Forelimb muscle (tissue), 1 donor: Measurements from ENCODE around the gene PDLIM5. TPM values are rescaled to one million over a fixed set of nuclear protein-coding genes. Genes with fewer than 3 reads are reported as not detected.
"Not testable (repeated sequence)": the region's sequence is repeated elsewhere in the genome, so short reads cannot be mapped to it uniquely, and the experiment has no call there.

ENCODE experiments used
- DNase-seq: peaks from one replicate; pipeline ENCODE4 v3.0.0-alpha.2; 2013; ENCODE audit warnings: low read depth
- polyA plus RNA-seq: library from polyadenylated mRNA; unstranded; fragments of 120-200 nt; gene quantifications from one replicate; pipeline ENCODE4 v1.2.1, GENCODE V29; 2013; ENCODE audit not compliant: insufficient read length

Gene PDLIM5
- polyA plus RNA-seq, 1 donor, result 303 TPM

DNA sequence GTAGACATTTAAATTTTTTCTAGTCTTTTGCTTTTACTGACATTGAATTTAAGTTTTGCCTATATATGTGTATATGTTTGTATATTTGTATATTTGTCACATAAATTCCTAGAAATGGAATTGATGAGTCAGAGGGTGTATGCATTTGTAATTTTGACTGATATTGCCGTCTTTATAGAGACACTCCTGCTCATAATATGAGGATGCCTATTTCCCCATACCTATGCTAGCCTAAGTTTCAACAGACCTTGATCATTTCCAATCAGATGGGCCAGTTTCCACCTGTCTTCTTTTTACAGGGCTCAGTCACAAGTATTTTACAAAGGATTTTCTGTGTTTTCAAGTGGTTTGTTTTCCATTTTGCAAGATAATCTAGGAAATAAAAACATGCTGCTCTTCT, 10.8 kb downstream of the PDLIM5 start:
- DNase-seq, result no peak

- no peak for DNase-seq
These were observed 12.0 kb downstream of the PDLIM5 start for GRCh38 chr4:94463771-94464170.

- DNase-seq, result no peak
These were observed 14.6 kb downstream of the PDLIM5 start for GRCh38 chr4:94466371-94466770.

- DNase-seq, result no peak
These were observed 15.2 kb downstream of the PDLIM5 start for GRCh38 chr4:94466923-94467322.

DNA sequence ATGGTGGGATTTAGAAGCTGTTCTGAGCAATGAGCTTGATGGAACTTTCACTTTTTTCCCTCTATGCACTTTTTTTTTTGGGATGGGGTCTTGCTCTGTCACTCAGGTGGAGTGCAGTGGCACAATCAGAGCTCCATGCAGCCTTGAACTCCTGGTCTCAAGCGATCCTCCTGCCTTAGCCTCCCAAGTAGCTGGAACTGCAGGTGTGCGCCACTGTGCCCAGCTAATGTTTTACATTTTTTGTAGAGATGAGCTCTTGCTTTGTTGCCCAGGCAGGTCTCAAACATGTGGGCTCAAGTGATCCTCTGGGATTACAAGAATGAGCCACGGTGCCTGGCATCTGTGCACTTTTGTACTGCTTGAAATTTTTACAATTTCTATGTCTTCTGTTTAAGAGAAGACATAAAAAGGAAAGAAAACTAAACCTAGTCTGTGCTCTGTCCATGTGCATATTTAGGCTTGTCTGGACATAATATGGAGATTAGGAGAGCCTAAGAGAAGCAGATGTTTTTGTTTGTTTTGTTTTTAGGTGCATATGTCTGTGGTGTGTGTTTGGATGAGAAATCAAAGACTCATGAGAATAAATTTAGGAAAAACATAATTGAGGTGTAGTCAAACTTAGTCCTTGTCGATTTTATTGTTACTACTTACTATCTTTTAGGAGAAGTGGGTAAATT, 16.5 kb downstream of the PDLIM5 start:
- DNase-seq, result no peak

DNA sequence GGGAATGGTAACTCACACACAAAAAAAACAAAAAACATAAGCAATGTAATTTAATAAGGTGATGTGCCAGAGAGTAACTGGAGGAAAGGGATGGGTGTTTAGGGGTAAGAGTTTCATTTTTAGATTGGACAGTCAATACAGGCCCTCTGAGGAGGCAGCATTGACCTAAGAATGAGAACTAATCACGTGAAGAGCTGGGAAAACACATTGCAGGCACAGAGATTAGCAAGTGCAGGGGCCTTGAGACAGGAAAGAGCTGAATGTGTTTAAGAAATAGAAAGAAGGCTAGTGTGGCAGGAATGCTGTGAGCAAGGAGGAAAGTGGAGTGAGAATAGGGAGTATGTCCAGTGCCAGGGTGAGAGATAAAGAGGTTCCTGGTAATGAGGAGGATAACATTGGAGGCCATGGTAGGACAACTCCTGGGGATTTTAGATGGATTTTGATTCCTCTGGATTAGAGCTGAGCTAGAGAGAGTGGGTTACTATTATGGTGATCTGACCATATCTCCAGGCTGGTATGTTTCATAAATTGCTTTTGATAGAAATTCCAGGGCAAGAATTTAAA, 17.6 kb downstream of the PDLIM5 start:
- DNase-seq, result no peak

GRCh38 chr4:94470132-94470531, 18.4 kb downstream of the PDLIM5 start:
- DNase-seq, result no peak

GRCh38 chr4:94470782-94471181, 19.0 kb downstream of the PDLIM5 start:
- not testable (repeated sequence) for DNase-seq

GRCh38 chr4:94472056-94472826, 20.5 kb downstream of the PDLIM5 start:
- DNase-seq, result no peak

DNA sequence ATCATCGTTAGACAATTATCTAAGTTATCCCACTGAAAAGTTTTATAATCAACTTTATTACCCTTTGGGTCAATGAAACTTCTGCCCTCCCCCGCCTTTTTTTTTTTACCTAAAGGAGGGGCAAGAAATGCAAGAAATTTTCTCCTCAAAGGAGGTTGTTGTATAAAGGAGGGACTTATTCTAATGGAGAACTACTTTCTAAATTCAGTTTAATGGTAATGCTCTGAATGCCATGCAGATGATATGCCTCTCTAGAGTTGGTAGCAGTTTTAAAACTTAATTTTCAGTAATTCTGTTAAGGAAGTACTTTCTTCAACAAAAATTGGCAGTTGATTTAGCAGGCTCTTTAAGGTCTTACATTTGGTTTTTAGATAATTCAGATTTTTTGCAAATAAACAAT, 23.3 kb downstream of the PDLIM5 start:
- DNase-seq, result no peak

- DNase-seq, result no peak
These were observed 24.1 kb downstream of the PDLIM5 start for GRCh38 chr4:94475794-94476193.

- DNase-seq, result no peak
These were observed 25.5 kb downstream of the PDLIM5 start for GRCh38 chr4:94477227-94477626.

DNA sequence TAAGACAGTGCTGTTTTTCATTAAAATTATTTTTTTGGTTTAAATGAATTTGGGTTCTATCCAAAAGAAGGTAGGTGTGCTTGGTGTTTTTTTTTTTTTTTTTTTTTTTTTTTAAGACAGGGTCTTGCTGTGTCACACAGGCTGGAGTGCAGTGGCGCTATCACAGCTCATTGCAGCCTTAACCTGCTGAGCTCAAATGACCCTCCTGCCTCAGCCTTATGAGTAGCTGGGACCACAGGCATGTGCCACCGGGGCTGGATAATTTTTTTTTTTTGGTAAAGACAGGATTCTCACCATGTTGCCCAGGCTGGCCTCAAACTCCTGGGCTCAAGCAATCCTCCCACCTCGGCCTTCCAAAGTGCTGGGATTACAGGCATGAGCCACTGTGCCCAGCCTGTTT, 27.1 kb downstream of the PDLIM5 start:
- DNase-seq, result not testable (repeated sequence)

DNA sequence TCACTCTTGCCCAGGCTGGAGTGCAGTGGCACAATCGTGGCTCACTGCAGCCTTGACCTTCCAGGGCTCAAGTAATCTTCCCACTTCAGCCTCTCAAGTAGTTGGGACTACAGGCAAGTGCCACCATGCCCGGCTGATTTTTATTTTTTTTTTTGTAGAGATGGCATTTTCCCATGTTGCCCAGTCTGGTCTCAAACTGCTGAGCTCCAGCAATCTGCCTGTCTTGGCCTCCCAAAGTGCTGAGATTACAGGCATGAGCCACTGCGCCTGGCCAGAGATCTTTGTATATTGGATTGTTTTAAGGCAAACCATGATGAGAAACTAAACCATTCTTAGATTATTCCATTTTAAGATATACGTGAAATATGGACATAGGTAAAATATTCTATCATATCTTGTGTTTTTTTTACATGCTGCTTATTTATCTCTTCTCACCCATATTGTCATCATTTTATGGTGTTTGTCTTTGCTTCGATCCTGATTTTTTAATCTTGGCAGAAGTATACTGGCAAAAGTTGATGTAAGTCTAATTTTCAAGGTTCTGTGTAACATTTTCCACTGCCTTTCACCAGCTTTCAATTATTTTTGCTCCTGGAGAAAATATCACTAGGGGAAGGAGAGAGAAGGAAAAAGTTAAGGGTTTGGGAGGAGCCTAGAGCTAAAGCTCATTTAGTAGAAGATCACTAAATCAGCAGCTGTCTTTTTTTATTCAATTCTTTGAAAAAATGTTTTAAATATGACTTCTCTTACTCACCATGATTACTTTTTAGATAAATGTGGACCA, 27.8 kb downstream of the PDLIM5 start:
- DNase-seq, result no peak

GRCh38 chr4:94480362-94480951, 28.7 kb downstream of the PDLIM5 start:
- no peak for DNase-seq

- DNase-seq, result no peak
These were observed 32.2 kb downstream of the PDLIM5 start for GRCh38 chr4:94483895-94484294.

- DNase-seq, result no peak
These were observed 33.1 kb downstream of the PDLIM5 start for GRCh38 chr4:94484818-94485217.

- DNase-seq, result no peak
These were observed 34.6 kb downstream of the PDLIM5 start for GRCh38 chr4:94486372-94486801.

GRCh38 chr4:94488670-94489069, 36.9 kb downstream of the PDLIM5 start:
- no peak for DNase-seq

DNA sequence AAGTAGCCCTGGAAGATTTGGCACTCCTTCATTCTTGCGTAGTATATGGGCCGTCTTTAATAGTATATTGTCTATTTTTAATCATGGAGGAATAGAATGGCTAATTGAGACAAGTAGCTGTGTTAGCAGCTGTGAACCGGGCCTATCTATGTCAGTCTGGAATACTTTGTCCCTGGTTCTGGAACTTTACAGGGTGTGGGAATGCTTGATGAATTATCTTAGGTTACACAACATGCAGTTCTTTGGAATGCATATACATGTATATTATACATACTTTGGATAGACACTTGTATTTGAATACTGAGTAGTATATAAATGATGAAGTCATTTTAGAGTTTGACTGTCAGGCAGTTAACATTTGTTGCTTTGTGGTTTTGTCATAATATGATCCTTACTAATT, 37.4 kb downstream of the PDLIM5 start:
- DNase-seq, result no peak

GRCh38 chr4:94490437-94490836, 38.7 kb downstream of the PDLIM5 start:
- no peak for DNase-seq

DNA sequence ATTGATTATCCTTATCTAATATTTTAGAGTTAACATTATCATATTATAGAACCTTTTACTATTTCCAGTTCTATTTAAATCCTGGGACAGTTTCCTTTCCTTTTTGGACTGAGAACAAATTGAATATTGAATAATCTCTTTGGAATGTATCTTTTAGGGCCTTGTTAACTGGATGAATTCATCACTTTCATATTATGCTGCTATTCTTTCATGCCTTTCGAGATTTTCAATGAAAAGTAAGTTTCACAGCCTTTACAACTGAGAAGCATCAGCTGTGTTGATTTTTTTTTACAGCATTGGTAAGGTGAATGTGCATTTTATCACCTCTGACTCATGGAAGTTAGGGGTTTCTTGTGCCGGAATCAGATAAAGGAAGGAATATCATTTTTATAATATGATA, 39.6 kb downstream of the PDLIM5 start:
- DNase-seq, result no peak
